Esophagus muscularis mucosa (tissue), 4 donors: ENCODE measurements around the gene SLC12A7. TPM values are rescaled to one million over a fixed set of nuclear protein-coding genes. Genes with fewer than 3 reads are reported as not detected.

Experiments
- DNase-seq: peaks from one replicate; pipeline ENCODE4 v3.0.0-alpha.2; 2017; ENCODE audit errors: extremely low spot score
- H3K27ac ChIP-seq, 4 donors: fragments of 200-600 bp; sonication (generic); replicated peaks in 1 of 4; 1 replicate in 3 of 4; 2 replicates in 1 of 4; pipeline ENCODE4 v1.5.1; 2016 to 2019; ENCODE audit warnings: mild to moderate bottlenecking in 1 of 4
- H3K27me3 ChIP-seq, 4 donors: fragments of 200-600 bp; sonication (generic); one replicate each; pipeline versions ENCODE4 v1.5.1 to v1.6.0; 2016 to 2019
- H3K36me3 ChIP-seq, 4 donors: fragments of 200-600 bp; sonication (generic); one replicate each; pipeline ENCODE4 v1.5.1; 2016 to 2019
- H3K4me1 ChIP-seq, 4 donors: fragments of 200-600 bp; sonication (generic); one replicate each; pipeline ENCODE4 v1.5.1; 2016 to 2019
- H3K4me3 ChIP-seq, 4 donors: fragments of 200-600 bp; sonication (generic); 1 replicate in 2 of 4; 2 replicates in 2 of 4; pipeline ENCODE4 v1.5.1; 2016 to 2019; ENCODE audit warnings: mild to moderate bottlenecking in 4 of 4, moderate library complexity in 1 of 4
- H3K9me3 ChIP-seq, 4 donors: fragments of 200-600 bp; sonication (generic); 1 replicate in 3 of 4; 2 replicates in 1 of 4; pipeline ENCODE4 v1.5.1; 2016 to 2019
- CTCF ChIP-seq, 3 experiments: fragments of 200-600 bp in 2 of 3; fragments of 450-650 bp in 1 of 3; sonication (generic) in 2 of 3; IDR thresholded peaks; one replicate each; pipeline ENCODE4 v1.5.1; 2017 to 2019; ENCODE audit warnings: antibody characterized with exemption in 3 of 3, mild to moderate bottlenecking in 2 of 3, moderate library complexity in 1 of 3
- EP300 ChIP-seq: sonication (generic); formaldehyde crosslinking; IDR thresholded peaks from one replicate; pipeline ENCODE4 v1.6.1; 2017; ENCODE audit warnings: antibody characterized with exemption
- POLR2A ChIP-seq: fragments of 450-650 bp; IDR thresholded peaks from one replicate; pipeline ENCODE4 v1.6.1; 2017; ENCODE audit warnings: antibody characterized with exemption, moderate library complexity, mild to moderate bottlenecking, low read depth
- POLR2AphosphoS5 ChIP-seq, 2 donors: sonication (generic); formaldehyde crosslinking; IDR thresholded peaks; one replicate each; pipeline ENCODE4 v1.6.1; 2017; ENCODE audit warnings: antibody characterized with exemption in 2 of 2
- WGBS: methylation state at CpG from one replicate; pipeline ENCODE4 v1.1.5; 2018; 5-methylcytosine and 5-hydroxymethylcytosine counted together
- intact Hi-C: fragments of 100-400 bp; cut with DNase I; formaldehyde crosslinking; loops from one replicate; pipeline ENCODE4 v1.15.1; 2023
- total RNA-seq, 4 donors: library from RNA; depleted of rRNA; stranded (reverse); fragments of >200 nt; gene quantifications; one replicate each; pipeline versions ENCODE4 v1.1.0 to v1.2.1, GENCODE V29; 2016

The SLC12A7 gene
- total RNA-seq, 4 donors from 2014 or later: 21.6 to 35.8 (median 25.4) TPM

DNA sequence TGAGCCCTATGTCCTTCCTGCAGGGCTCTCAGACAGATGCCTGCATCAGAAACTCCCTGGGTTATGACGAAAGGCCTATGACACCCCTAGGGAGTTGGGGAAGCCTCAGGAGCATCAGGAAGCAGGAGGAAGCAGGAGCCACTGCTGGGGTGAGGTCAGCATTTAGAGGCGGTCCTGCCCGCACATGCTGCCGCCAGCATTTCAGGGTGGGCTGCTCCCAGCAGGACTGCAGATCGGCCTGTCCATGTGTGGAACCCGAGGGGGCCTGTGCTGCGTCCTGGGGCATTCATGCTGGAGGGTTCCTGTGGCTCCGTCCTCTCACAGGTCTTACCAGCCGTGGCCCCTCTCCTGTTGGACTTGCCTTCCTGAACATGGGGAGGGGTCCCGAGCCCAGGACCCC is 96.4 kb downstream of the SLC12A7 start:
- Histone ChIP-seq H3K4me1 (peaks cover 0 to 6% (median 4%) of the 10 kb centered on the region in 4 donors), H3K27ac (no peak overlapping the region), H3K36me3 (no peaks in the 10 kb centered on the region), H3K27me3 (peaks cover 0 to 33% (median 3%) of the 10 kb centered on the region in 4 donors), H3K4me3 (no peak overlapping the region), H3K9me3 (no peaks in the 10 kb centered on the region)
- intact Hi-C loops: no loop called here
- 33% methylated on average over 1 of the region's 10 CpGs for WGBS
- TF ChIP-seq EP300: no peak
- no peak for TF ChIP-seq POLR2AphosphoS5 (IDR thresholded peaks at IDR 0.05)
- no peak for TF ChIP-seq POLR2A
- no peak for TF ChIP-seq CTCF (IDR thresholded peaks at IDR 0.05)
- DNase-seq: no peak

- H3K4me3 ChIP-seq: no peak overlapping the region
- DNase-seq: no peak
- intact Hi-C loops: no loop called here
Observed at GRCh38 chr5:1014781-1015221, 97.1 kb downstream of the SLC12A7 start.

DNA sequence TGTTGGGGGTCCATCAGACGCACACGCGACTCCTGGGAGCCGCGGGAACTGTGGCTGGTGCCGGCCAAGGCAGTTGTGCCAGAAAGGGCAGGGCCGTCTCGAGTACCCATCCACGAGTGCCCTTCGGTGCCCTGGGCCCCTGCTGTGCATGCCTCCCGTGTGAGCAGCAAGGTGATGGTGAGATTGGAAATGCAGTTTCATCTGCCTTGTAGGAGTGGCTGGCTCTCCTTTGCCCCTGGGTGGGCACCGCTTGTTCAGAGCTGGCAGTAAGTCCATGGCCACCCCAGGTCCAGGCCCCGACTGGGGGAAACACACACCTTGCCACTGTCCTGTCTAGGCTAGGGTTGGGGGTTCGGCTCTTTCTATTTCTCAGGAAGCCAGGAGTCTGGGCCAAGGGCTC is 97.5 kb downstream of the SLC12A7 start:
- Histone ChIP-seq H3K4me1 (peaks cover 9 to 16% (median 15%) of the 10 kb centered on the region in 4 donors), H3K27ac (no peak overlapping the region), H3K27me3 (peaks cover 0 to 44% (median 13%) of the 10 kb centered on the region in 4 donors), H3K4me3 (no peak overlapping the region), H3K36me3 (no peaks in the 10 kb centered on the region), H3K9me3 (no peaks in the 10 kb centered on the region)
- TF ChIP-seq POLR2AphosphoS5 (IDR thresholded peaks at IDR 0.05): no peak
- TF ChIP-seq POLR2A: no peak
- no peak for TF ChIP-seq CTCF (IDR thresholded peaks at IDR 0.05)
- no peak for TF ChIP-seq EP300
- intact Hi-C loops: no loop called here
- no peak for DNase-seq
- WGBS: 96% methylated on average over 9 of the region's 14 CpGs

More at GRCh38 chr5:1014781-1015221, 97.1 kb downstream of the SLC12A7 start:
- TF ChIP-seq EP300: no peak
- no peak for TF ChIP-seq POLR2AphosphoS5 (IDR thresholded peaks at IDR 0.05)
- no peak for TF ChIP-seq CTCF (IDR thresholded peaks at IDR 0.05)
- TF ChIP-seq POLR2A: no peak
- H3K4me1 ChIP-seq: peaks cover 4 to 12% (median 11%) of the 10 kb centered on the region in 4 donors
- H3K27ac ChIP-seq: no peak overlapping the region
- 80% methylated on average over 8 of the region's 17 CpGs for WGBS
- H3K9me3 ChIP-seq: no peaks in the 10 kb centered on the region
- H3K36me3 ChIP-seq: no peaks in the 10 kb centered on the region
- peaks cover 0 to 39% (median 8%) of the 10 kb centered on the region in 4 donors for H3K27me3 ChIP-seq

GRCh38 chr5:1013948-1014301 is 97.9 kb downstream of the SLC12A7 start:
- 94% methylated on average over 3 of the region's 3 CpGs for WGBS
- Histone ChIP-seq H3K36me3 (no peaks in the 10 kb centered on the region), H3K4me3 (no peak overlapping the region), H3K4me1 (peaks cover 13 to 21% (median 20%) of the 10 kb centered on the region in 4 donors), H3K27me3 (peaks cover 0 to 48% (median 16%) of the 10 kb centered on the region in 4 donors), H3K27ac (no peak overlapping the region), H3K9me3 (no peaks in the 10 kb centered on the region)
- TF ChIP-seq CTCF (IDR thresholded peaks at IDR 0.05): no peak
- no peak for TF ChIP-seq POLR2AphosphoS5 (IDR thresholded peaks at IDR 0.05)
- TF ChIP-seq POLR2A: no peak
- TF ChIP-seq EP300: no peak
- intact Hi-C loops: no loop called here
- DNase-seq: no peak
